GM23338 (cell line): ENCODE data around the gene ADAMTS17.

ENCODE experiments used
- EZH2phosphoT487 ChIP-seq: fragments of 200-600 bp; sonication (generic); IDR thresholded peaks from one replicate; pipeline ENCODE4 v1.8.1; 2018; ENCODE audit warnings: antibody characterized with exemption; ENCODE audit not compliant: unreplicated experiment
- JUNB ChIP-seq: IDR thresholded peaks from one replicate; pipeline ENCODE4 v1.6.1; 2016; ENCODE audit warnings: antibody characterized with exemption; ENCODE audit not compliant: unreplicated experiment
- POLR2AphosphoS5 ChIP-seq: IDR thresholded peaks from 2 replicates; pipeline ENCODE4 v1.6.1; 2016; ENCODE audit warnings: antibody characterized with exemption, low read depth
- REST ChIP-seq: IDR thresholded peaks from one replicate; pipeline ENCODE4 v1.6.1; 2018; ENCODE audit warnings: antibody characterized with exemption; ENCODE audit not compliant: unreplicated experiment
- TF ChIP-seq, protein P1 (sequence below), 2 experiments: fragments of 200-600 bp in 1 of 2; sonication (generic) in 1 of 2; conservative IDR thresholded peaks; 2 replicates each; pipeline versions ENCODE4 v1.5.1 to v1.6.1; 2016 to 2017; ENCODE audit warnings: antibody characterized with exemption in 2 of 2, low read depth in 2 of 2, mild to moderate bottlenecking in 2 of 2, moderate library complexity in 1 of 2

GRCh38 chr15:100350434-100351226 lies 8.9 kb upstream of the ADAMTS17 start:
- TF ChIP-seq REST (no peak), JUNB (no peak), POLR2AphosphoS5 (no peak), EZH2phosphoT487 (no peak)
- TF ChIP-seq, protein P1, sequence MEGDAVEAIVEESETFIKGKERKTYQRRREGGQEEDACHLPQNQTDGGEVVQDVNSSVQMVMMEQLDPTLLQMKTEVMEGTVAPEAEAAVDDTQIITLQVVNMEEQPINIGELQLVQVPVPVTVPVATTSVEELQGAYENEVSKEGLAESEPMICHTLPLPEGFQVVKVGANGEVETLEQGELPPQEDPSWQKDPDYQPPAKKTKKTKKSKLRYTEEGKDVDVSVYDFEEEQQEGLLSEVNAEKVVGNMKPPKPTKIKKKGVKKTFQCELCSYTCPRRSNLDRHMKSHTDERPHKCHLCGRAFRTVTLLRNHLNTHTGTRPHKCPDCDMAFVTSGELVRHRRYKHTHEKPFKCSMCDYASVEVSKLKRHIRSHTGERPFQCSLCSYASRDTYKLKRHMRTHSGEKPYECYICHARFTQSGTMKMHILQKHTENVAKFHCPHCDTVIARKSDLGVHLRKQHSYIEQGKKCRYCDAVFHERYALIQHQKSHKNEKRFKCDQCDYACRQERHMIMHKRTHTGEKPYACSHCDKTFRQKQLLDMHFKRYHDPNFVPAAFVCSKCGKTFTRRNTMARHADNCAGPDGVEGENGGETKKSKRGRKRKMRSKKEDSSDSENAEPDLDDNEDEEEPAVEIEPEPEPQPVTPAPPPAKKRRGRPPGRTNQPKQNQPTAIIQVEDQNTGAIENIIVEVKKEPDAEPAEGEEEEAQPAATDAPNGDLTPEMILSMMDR (conservative IDR thresholded peaks at IDR 0.05; ENCODE audit: low read depth in 2 of 2), result no peak
